SIG-M5 treated with dmso at 0.1 percent for 504 hours (cell line): Measurements from ENCODE around the gene PCAT7.
A peak's percentile ranks its signal among the peaks of the same experiment; 100 is the strongest.

Source experiments
- DNase-seq: peaks from one replicate; lab custom pipeline; 2025; ENCODE audit not compliant: unreplicated experiment; lab: John Stamatoyannopoulos, UW

Gene PCAT7

DNA sequence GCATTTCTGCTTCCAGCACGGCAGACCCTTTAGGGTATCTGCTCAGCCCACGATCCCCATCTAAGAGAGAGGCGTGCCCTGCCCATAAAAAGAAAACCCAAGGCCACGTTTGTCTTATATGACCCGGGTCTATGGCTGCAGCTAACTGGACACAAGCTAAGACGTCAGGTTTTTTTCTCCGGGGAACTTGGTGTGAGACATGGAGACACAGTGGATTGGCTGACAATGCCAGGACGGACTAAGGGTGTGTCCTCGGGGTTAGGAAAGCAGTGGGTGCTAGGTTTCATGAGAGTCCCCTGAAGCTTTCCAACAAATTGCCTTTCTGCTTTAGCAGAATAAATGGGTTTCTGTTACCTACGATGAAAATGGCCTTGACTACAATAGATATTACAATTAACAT is 45.8 kb downstream of the PCAT7 start:
- no peak for DNase-seq

DNA sequence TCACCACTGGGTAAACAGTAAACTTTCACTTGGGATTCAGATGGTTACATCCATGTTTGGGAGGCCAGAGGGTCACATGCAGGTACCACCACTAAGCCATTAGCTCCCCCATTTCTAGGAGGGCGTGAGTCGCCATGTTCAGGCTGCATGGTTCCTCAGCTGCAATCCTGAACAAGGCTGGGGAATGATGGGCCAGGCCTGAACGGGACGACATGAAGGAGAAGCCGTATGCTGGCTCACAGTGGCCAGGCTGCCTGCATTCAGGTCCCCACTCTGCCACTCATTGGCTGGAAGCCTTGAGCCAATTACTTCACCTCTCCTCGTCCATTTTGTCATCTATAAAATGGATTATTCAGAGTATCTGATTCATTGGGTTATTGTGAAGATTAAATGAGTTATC is 47.8 kb downstream of the PCAT7 start:
- no peak for DNase-seq

DNA sequence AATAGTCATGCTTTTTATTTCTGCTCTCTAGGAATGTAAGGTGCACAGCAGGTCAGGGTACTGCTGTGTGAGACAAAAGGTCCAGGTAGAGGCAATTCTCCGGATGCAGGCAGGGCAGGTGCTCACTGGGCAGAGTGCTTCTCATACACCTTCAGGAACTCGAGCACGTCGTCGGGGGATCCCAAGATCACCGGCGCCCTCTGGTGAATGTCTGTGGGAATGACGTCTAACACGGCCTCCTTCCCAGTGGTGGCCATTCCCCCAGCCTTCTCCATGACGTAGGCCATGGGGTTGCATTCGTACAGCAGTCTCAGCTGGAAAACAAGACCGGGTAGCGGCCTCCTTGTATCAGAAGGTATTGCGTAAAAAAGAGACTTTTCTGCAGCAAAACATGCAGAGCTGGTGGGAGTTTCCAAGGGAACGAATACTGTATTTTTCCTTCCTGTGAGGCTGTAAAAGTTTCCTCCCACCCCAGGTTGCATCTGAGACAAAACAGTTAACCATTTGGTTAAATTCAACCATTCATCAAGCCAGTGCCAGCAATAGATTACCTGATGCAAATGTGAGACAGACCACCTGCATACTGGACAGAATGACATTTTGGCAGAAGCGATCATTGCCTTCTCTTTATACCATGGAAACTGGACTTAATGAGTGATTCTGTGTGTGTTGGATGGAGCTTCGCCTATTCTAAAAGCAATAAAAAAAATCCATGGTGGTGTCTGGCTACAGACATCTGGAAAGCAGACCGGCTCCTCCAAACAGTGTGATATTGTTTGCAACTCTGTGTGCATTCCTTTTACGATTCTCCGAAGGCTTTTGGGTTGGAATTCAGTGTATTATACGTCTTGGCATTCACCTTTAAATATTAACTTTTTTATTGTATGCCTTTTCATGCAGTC is 48.6 kb downstream of the PCAT7 start:
- peak; percentile 39 for DNase-seq

GRCh38 chr9:94606646-94607422 is 52.0 kb downstream of the PCAT7 start:
- no peak for DNase-seq

- DNase-seq = no peak
Observed at GRCh38 chr9:94607423-94607691, 52.5 kb downstream of the PCAT7 start.

DNA sequence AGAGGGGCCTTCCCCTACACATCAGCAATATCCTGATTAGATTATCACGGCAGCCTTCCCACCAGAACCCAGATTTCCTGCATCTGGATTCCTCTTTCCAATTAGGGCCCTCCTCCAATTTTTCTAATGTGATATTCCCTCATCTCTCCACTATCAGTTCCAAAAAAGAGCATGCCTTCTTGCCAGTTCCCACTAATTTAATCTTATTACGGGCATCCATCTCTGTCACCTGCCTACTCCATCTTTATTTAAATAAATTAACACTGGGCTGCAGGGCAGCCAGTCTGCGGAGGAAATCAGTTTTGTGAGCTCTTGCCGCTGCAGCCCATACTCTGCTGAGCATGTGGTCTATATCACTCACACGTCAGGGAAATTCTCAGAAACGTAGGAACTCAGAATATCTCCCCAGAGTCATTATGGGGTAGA is 55.3 kb downstream of the PCAT7 start:
- DNase-seq = no peak

- DNase-seq = no peak
Observed at GRCh38 chr9:94611638-94612068, 56.8 kb downstream of the PCAT7 start.

DNA sequence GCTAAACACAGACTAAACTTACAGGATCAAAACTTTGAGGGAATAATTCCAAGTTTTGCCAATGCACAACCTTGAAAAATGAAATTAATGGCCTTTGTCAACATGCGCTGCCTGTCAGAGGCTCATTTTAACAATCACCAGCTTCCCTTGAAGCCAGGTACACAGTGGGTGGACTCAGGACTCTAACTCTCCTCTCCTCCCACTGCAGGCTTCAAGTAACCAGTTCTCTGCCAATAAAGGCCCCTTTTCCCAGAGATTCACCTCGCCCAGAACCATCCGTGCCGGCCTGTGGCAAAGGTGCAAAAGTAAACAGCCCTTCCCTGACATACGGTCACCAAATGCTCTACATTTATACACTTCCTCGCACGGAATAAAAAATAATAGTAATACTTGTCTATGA is 57.2 kb downstream of the PCAT7 start:
- DNase-seq = no peak

- no peak for DNase-seq
Observed at GRCh38 chr9:94613003-94613402, 58.1 kb downstream of the PCAT7 start.

DNA sequence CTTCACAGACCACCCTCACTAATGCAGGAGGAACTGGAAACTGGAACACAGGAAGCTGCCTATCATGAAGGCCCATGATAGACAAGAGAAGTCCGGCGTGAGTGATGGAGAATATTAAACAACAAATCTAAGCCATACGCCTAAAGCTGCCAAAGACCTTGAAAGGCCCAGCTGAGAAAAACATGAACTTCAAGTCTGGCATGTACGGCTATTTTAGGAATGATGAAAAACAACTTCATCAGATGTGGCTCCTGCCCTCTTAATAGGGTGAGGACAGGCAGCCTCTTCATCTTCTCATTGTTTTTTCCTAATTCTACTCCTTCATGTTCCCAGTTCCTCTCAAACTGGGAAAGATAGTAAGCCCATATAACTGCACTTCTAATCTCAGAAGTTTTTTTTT is 64.1 kb downstream of the PCAT7 start:
- DNase-seq = no peak
